Central memory CD8-positive, alpha-beta T cell (primary cell): ENCODE results near the gene RBM19.
"Not testable (repeated sequence)": the region's sequence is repeated elsewhere in the genome, so short reads cannot be mapped to it uniquely, and the experiment has no call there.

Experiments used
- ATAC-seq: fragments of 150-1000 bp; cut with Tn5 transposase; replicated peaks from 2 replicates; pipeline ENCODE4 v1.10.0; 2022; ENCODE audit warnings: mild to moderate bottlenecking, moderate FRiP score, moderate number of reproducible peaks; ENCODE audit not compliant: poor library complexity, severe bottlenecking; ENCODE audit errors: extremely low read depth
- DNase-seq, 2 donors: peaks; one replicate each; pipeline ENCODE4 v3.0.0; 2021; ENCODE audit warnings: low spot score in 2 of 2
- H3K27ac Mint-ChIP-seq: one replicate; pipeline ENCODE4 v1.8.0; 2022; ENCODE audit warnings: low read depth, mild to moderate bottlenecking, moderate library complexity, mixed read lengths
- H3K27me3 Mint-ChIP-seq: one replicate; pipeline ENCODE4 v1.8.0; 2022; ENCODE audit warnings: mixed read lengths
- H3K36me3 Mint-ChIP-seq: one replicate; pipeline ENCODE4 v1.8.0; 2022; ENCODE audit warnings: mild to moderate bottlenecking, moderate library complexity, mixed read lengths; ENCODE audit not compliant: insufficient read depth
- H3K4me1 Mint-ChIP-seq: one replicate; pipeline ENCODE4 v1.8.0; 2022; ENCODE audit warnings: mixed read lengths
- H3K4me3 Mint-ChIP-seq: one replicate; pipeline ENCODE4 v1.8.0; 2022; ENCODE audit warnings: mild to moderate bottlenecking, moderate library complexity, mixed read lengths
- H3K9me3 Mint-ChIP-seq: one replicate; pipeline ENCODE4 v1.8.0; 2022; ENCODE audit warnings: mixed read lengths

Gene RBM19

GRCh38 chr12:113809462-113810220, 156.5 kb downstream of the RBM19 start:
- H3K4me3 Mint-ChIP-seq, H3K27me3 Mint-ChIP-seq, DNase-seq, ATAC-seq, H3K4me1 Mint-ChIP-seq, H3K9me3 Mint-ChIP-seq, H3K27ac Mint-ChIP-seq, H3K36me3 Mint-ChIP-seq: not testable (repeated sequence)

DNA sequence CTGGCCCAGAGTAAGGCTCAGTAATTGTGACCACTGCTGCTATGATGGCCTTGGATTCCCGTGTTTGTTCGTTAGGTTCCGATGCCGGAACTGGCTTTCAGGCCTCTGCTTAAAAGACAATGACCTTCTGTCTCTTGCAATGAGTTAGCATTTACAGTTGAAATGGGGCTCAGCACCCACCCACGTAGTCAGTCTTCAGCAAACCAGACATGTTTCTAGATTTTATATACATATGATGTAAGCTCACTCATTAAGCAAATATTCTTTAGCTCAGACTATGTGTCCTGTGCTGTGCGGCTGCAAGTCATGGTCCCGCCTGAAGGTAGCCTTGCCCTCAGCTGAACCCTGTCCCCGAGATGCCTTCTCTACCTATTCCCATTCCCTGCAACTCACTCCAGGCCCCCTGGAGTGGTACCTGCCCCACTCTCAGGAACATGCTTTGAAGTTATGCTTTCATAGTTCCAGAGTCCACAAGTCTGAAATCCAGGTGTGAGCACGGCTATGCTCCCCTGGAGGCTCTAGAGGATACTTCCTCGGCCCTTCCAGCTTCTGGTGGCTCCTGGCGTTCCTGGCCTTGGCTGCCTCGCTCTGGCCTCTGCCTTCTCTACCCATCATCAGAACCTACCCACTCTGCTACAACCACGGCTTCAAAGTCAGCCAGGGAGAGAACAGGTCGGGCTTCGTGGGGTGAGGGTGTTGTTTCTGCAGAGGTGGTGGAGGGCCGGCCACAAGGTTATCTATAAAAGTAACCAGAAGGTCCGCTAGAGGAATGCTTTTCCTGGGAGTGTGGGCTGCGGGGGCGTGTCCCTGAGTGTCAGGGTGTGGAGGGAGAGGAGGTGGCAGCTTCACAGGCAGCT, 157.8 kb downstream of the RBM19 start:
- H3K4me1 Mint-ChIP-seq = no peaks in the 10 kb centered on the region
- H3K9me3 Mint-ChIP-seq = peaks cover 7% of the 10 kb centered on the region
- H3K27me3 Mint-ChIP-seq = no peaks in the 10 kb centered on the region
- H3K27ac Mint-ChIP-seq = no peak overlapping the region
- no peak overlapping the region for H3K4me3 Mint-ChIP-seq
- DNase-seq (no peak), ATAC-seq (no peak)
- H3K36me3 Mint-ChIP-seq = peaks cover 2% of the 10 kb centered on the region

DNA sequence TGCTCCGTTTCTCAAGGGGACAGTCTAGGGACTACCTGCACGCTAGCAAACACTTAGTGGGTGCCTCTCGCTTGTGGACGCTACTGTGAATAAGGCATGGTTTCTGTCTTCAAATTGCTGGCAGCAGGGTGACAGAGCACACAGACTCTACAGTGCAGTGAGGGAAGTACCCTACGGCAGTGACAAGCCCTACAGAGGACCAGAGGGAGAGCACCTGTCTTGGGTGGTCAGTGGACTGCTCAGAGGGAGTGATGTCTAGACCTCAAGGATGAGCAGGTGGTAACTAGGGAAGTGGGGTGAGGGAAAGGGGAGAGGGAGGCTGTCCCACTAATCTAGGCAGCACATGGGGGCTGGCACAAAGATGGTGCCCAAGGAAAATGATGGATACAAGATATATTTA, 160.5 kb downstream of the RBM19 start:
- H3K9me3 Mint-ChIP-seq = peaks cover 7% of the 10 kb centered on the region
- H3K36me3 Mint-ChIP-seq = no peaks in the 10 kb centered on the region
- H3K27ac Mint-ChIP-seq = no peak overlapping the region
- H3K27me3 Mint-ChIP-seq = no peaks in the 10 kb centered on the region
- ATAC-seq (no peak), DNase-seq (no peak)
- no peak overlapping the region for H3K4me3 Mint-ChIP-seq
- H3K4me1 Mint-ChIP-seq = no peaks in the 10 kb centered on the region

DNA sequence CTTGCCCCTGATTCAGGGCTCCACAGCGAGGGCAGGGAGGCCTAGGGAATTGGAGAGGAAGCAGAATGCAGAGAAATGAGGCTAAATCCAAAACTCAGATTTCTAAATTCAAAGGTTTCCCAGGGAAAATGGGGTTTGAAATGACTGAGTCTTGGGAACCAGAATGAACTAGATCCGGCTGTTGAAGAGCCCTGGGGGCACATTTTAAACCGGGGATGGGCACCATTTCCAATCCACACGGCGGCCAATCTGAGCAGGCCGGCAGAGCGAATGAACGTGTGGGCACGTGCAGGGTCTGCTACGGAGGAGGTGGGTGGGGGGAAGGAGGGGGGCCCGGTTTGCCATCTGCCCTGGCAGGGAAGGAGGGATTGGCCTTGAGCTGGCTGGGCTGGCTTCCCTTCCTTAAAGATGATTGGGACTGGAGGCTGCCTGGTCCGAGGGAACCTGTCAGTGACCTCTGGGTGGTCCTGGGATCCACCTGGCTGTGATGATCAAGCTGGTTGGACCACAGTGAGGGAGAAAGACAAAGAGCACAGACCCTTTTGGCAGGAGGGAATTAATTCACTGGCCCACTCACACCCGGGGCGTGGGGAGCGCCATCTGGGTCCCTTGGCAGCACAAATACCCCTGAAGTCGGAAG, 161.0 kb downstream of the RBM19 start:
- DNase-seq (no peak), ATAC-seq (no peak)
- Mint-ChIP-seq H3K36me3 (no peaks in the 10 kb centered on the region), H3K4me3 (no peak overlapping the region), H3K27ac (no peak overlapping the region), H3K4me1 (no peaks in the 10 kb centered on the region), H3K9me3 (peaks cover 7% of the 10 kb centered on the region), H3K27me3 (no peaks in the 10 kb centered on the region)

DNA sequence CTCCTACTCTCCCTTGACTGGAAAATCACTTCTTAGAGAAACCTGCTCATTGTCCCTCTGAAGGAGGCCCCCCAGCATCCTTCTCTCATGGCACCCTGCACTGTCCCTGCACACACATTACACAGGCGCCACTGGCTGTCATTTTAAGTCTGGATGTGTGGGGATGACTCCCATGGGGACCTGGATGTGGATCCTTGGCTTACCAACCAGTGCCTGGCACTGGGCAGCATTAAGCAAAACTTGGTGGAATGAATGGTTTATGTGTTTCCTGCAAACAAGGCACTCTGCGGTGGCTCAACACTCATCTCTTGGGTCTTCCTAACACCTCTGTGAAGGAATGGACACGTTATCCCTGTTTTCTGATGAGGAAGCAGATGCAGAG, 162.4 kb downstream of the RBM19 start:
- H3K4me1 Mint-ChIP-seq = no peaks in the 10 kb centered on the region
- peaks cover 7% of the 10 kb centered on the region for H3K9me3 Mint-ChIP-seq
- no peaks in the 10 kb centered on the region for H3K27me3 Mint-ChIP-seq
- DNase-seq (no peak), ATAC-seq (no peak)
- no peaks in the 10 kb centered on the region for H3K36me3 Mint-ChIP-seq
- no peak overlapping the region for H3K27ac Mint-ChIP-seq
- H3K4me3 Mint-ChIP-seq = no peak overlapping the region

GRCh38 chr12:113802966-113803758, 163.0 kb downstream of the RBM19 start:
- no peak for DNase-seq
- H3K27me3 Mint-ChIP-seq = no peaks in the 10 kb centered on the region
- no peaks in the 10 kb centered on the region for H3K4me1 Mint-ChIP-seq
- peaks cover 7% of the 10 kb centered on the region for H3K9me3 Mint-ChIP-seq
- H3K36me3 Mint-ChIP-seq = no peaks in the 10 kb centered on the region
- H3K4me3 Mint-ChIP-seq = no peak overlapping the region
- H3K27ac Mint-ChIP-seq = no peak overlapping the region
- ATAC-seq = no peak

DNA sequence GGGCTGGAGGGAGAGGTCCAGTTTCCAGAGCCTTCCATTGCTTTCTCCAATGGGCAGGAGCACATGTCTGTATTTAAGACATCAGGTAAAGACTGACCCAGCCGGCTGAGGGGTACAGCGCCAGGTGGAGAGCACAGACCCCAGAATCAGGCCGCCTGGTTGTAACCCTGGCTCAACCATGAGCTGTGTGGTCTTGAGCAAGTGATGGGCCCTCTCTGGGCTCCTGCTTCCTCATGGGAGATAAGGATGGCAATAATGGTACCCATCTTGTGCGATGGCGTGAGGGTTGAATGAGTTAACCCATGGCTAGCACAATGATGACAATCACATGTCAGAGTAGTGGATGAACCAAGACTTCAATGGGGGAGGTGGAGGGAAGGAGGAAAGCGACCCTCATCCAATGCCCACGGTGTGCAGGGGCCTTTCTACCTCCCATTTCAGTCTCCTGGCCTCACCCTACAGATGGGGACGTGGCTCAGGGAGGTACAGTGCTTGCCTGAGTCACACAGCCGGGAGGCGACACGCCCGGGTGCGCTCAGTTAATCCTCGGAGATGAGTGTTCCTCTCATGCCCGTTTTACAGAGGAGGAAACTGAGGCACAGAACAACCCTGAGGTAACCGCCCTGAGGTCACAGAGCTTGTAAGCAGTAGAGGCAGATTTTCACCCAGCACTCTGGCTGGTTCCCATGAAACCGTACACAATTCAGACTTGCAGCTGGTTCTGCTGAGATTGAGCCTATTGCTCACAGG, 163.9 kb downstream of the RBM19 start:
- no peak overlapping the region for H3K4me3 Mint-ChIP-seq
- no peak for ATAC-seq
- no peak for DNase-seq
- H3K27ac Mint-ChIP-seq = no peak overlapping the region
- no peaks in the 10 kb centered on the region for H3K27me3 Mint-ChIP-seq
- no peaks in the 10 kb centered on the region for H3K4me1 Mint-ChIP-seq
- H3K9me3 Mint-ChIP-seq = peaks cover 7% of the 10 kb centered on the region
- H3K36me3 Mint-ChIP-seq = no peaks in the 10 kb centered on the region

DNA sequence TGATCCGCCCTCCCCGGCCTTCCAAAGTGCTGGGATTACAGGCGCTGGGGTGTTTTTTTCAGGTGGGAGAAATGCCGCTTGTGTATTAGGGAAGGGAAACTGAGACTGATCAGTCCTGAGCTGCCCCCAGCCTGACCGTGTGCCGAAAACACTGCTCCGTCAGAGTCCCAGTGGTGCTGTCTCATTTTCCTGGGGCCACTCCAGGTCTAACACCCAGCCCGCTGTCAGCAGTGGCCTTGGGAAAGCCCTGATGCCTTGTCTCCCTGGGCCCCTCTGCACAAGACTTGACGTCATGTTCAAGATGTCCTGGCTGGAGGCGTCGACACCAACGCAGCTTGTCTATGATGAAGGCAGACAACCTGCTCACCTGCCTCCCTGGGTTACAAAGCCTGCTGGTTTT, 165.9 kb downstream of the RBM19 start:
- no peak for ATAC-seq

DNA sequence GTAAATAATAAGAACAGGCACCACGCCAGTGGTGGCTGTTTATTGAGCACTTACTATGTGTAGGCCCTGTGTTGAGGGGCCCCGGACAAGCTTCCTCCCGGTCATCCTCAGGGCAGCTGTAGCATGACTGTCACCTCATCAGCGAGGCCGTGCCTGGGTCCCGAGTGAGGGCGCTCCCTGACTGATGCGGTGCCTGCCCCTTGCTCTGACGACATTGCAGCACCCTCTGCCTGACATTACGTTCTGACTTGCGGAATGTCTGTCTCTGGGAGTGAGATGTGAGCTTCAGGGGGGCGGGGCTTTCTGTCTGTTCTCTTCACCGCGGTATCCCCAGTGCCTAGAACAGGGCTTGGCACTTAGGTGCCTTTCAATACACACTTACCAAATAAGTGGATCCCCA, 167.6 kb downstream of the RBM19 start:
- ATAC-seq = no peak
- H3K4me1 Mint-ChIP-seq = no peaks in the 10 kb centered on the region
- no peak overlapping the region for H3K27ac Mint-ChIP-seq
- H3K27me3 Mint-ChIP-seq = no peaks in the 10 kb centered on the region
- DNase-seq = no peak
- H3K4me3 Mint-ChIP-seq = no peak overlapping the region
- H3K9me3 Mint-ChIP-seq = no peaks in the 10 kb centered on the region
- peaks cover 2% of the 10 kb centered on the region for H3K36me3 Mint-ChIP-seq

More for the DNA sequence above, 165.9 kb downstream of the RBM19 start:
- Mint-ChIP-seq H3K9me3 (no peaks in the 10 kb centered on the region), H3K4me1 (no peaks in the 10 kb centered on the region), H3K36me3 (no peaks in the 10 kb centered on the region), H3K4me3 (no peak overlapping the region), H3K27ac (no peak overlapping the region), H3K27me3 (no peaks in the 10 kb centered on the region)
- DNase-seq = no peak

GRCh38 chr12:113797535-113797868, 168.6 kb downstream of the RBM19 start:
- Mint-ChIP-seq H3K27ac (no peak overlapping the region), H3K4me1 (no peaks in the 10 kb centered on the region), H3K4me3 (no peak overlapping the region), H3K36me3 (peaks cover 2% of the 10 kb centered on the region), H3K27me3 (no peaks in the 10 kb centered on the region), H3K9me3 (no peaks in the 10 kb centered on the region)
- DNase-seq (no peak), ATAC-seq (no peak)

DNA sequence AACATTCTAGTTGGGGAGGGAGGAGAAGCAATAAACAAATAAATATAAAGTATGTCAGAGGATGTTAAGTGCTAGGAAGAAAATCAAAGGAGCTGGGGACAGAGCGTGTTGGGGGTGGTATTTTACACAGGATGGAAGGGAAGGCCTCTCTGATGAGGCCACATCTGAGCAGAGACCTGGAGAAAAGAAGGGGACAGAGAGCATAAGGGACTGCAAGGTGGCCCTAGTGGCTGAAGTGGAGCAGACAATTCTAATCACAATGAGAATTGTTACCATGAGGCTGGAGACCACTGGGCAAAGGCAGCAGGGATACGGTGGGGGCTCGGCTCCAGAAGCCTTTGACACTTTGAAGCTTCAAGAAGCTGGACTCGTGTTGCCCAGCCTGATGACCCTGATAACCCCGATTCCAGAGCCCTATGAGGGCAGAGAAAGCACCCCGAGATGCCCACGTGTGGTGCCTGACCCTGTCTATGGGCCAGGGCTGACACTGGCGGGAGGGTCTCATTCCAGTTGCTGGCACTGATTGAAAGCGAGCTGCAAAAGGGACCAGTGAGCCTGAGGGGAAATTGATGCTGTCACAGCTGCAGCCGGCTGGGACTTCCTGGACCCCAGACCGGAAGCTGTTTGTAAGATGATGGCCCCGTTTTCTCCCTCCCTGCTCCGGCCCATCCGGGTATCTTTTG, 169.1 kb downstream of the RBM19 start:
- DNase-seq (no peak), ATAC-seq (no peak)
- H3K4me3 Mint-ChIP-seq = no peak overlapping the region
- no peak overlapping the region for H3K27ac Mint-ChIP-seq
- no peaks in the 10 kb centered on the region for H3K9me3 Mint-ChIP-seq
- peaks cover 2% of the 10 kb centered on the region for H3K36me3 Mint-ChIP-seq
- H3K4me1 Mint-ChIP-seq = no peaks in the 10 kb centered on the region
- H3K27me3 Mint-ChIP-seq = no peaks in the 10 kb centered on the region
